Measurements from ENCODE around the gene ARHGAP18.

The ARHGAP18 gene

DNA sequence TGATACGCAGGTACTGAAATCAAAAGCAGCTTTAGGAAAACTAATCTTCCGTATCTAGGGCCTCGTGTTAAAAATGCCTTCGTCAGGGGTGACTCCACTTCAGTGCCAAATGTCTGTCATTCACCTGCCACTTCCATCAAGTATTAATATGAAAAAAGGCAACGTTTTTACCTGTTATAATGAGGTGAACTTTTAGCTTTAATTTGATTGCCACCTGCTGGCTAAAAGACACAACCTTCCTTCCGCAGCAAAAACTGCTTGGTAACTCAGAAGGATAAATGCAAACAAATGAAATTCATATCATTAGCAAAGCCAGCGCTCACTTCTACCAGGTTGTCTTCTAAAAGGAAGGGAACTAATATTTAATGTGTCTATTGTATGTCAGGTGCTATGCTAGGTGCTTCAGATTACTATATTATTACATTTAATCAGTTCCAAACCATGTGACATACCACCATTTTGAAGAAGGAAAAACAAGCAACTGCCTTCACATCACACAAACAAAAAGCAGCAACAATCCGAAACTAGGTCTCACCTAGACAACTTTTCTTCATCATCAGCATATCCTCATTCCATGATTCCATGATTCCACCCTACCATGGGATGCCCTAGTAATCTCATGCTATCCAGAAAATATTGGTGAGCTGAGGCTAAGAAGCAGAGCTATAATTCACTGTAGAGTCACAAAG is 20.6 kb upstream of the ARHGAP18 start:
- Histone ChIP-seq H2AFZ (ENCODE audit: low read length) (peak overlapping the region; percentile 8; the same call in 1 of the 2 replicates), H3K36me3 (replicated peaks; ENCODE audit: insufficient read depth, low read length) (no peaks in the 10 kb centered on the region), H3K4me3 (ENCODE audit: low read length) (no peak overlapping the region), H3K9me3 (replicated peaks; ENCODE audit: insufficient read depth, low read length) (no peaks in the 10 kb centered on the region), H3K9me2 (replicated peaks; ENCODE audit: insufficient read depth, low read length) (no peaks in the 10 kb centered on the region), H3K4me1 (ENCODE audit: low read length) (no peaks in the 10 kb centered on the region; the same call in 1 of the 2 replicates), H3K27me3 (replicated peaks; ENCODE audit: insufficient read depth, low read length) (no peaks in the 10 kb centered on the region), H3K27ac (ENCODE audit: low read length) (no peak overlapping the region), H3K79me2 (ENCODE audit: low read length) (no peaks in the 10 kb centered on the region), H3K4me2 (ENCODE audit: low read depth, low read length) (0 out of 2 replicates have a peak overlapping the region, but pooled peaks have one; percentile 2), H3F3A (ENCODE audit: insufficient read depth, low read length) (no peaks in the 10 kb centered on the region), H4K20me1 (ENCODE audit: insufficient read depth, low read length) (no peaks in the 10 kb centered on the region), H3K9ac (ENCODE audit: low read length) (no peak overlapping the region)
- DNase-seq: peak; percentile 76
- TF ChIP-seq EZH2phosphoT487 (IDR thresholded peaks at IDR 0.05; ENCODE audit: low read length): no peak
- TF ChIP-seq EZH2 (optimal IDR thresholded peaks at IDR 0.05; ENCODE audit: low read depth, low read length): no peak
- TF ChIP-seq CTCF (IDR thresholded peaks at IDR 0.05; ENCODE audit: low read length): peak; percentile 77

DNA sequence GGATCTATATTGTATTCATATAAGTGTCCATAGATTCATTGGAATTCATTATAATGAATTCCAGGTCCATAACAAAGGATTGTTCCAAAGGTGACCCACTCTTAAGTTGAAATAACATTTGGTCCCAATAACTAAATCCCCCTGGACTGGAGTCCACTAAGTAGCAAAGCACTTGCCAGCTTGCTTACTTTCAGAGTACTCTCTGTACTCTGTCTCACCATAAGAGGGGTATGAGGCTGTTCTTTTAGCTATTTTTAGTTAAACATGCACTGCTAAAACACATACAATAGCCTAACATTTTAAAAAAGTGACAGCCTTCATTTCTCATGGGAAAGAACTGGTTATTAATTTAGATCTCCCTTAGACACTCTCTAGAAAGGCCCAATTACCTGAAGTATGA is 16.7 kb upstream of the ARHGAP18 start:
- Histone ChIP-seq H3K36me3 (replicated peaks; ENCODE audit: insufficient read depth, low read length) (no peaks in the 10 kb centered on the region), H3K4me2 (ENCODE audit: low read depth, low read length) (no peak overlapping the region), H3K9me3 (replicated peaks; ENCODE audit: insufficient read depth, low read length) (no peaks in the 10 kb centered on the region), H2AFZ (ENCODE audit: low read length) (no peak overlapping the region), H3K79me2 (ENCODE audit: low read length) (no peaks in the 10 kb centered on the region), H3K9ac (ENCODE audit: low read length) (no peak overlapping the region), H3K4me1 (ENCODE audit: low read length) (no peaks in the 10 kb centered on the region; the same call in 1 of the 2 replicates), H3K4me3 (ENCODE audit: low read length) (no peak overlapping the region), H3K27me3 (replicated peaks; ENCODE audit: insufficient read depth, low read length) (no peaks in the 10 kb centered on the region), H3K27ac (ENCODE audit: low read length) (no peak overlapping the region), H3F3A (ENCODE audit: insufficient read depth, low read length) (no peaks in the 10 kb centered on the region), H3K9me2 (replicated peaks; ENCODE audit: insufficient read depth, low read length) (no peaks in the 10 kb centered on the region), H4K20me1 (ENCODE audit: insufficient read depth, low read length) (no peaks in the 10 kb centered on the region)
- no peak for TF ChIP-seq CTCF (IDR thresholded peaks at IDR 0.05; ENCODE audit: low read length)
- DNase-seq: no peak

GRCh38 chr6:129725341-129725740 is 15.4 kb upstream of the ARHGAP18 start:
- Histone ChIP-seq H3K27ac (ENCODE audit: low read length) (no peak overlapping the region), H4K20me1 (ENCODE audit: insufficient read depth, low read length) (no peaks in the 10 kb centered on the region), H3F3A (ENCODE audit: insufficient read depth, low read length) (no peaks in the 10 kb centered on the region), H3K36me3 (replicated peaks; ENCODE audit: insufficient read depth, low read length) (no peaks in the 10 kb centered on the region), H3K4me2 (ENCODE audit: low read depth, low read length) (no peak overlapping the region), H3K27me3 (replicated peaks; ENCODE audit: insufficient read depth, low read length) (no peaks in the 10 kb centered on the region), H3K9ac (ENCODE audit: low read length) (no peak overlapping the region), H2AFZ (ENCODE audit: low read length) (no peak overlapping the region), H3K79me2 (ENCODE audit: low read length) (no peaks in the 10 kb centered on the region), H3K9me3 (replicated peaks; ENCODE audit: insufficient read depth, low read length) (no peaks in the 10 kb centered on the region), H3K4me1 (ENCODE audit: low read length) (no peaks in the 10 kb centered on the region; the same call in 1 of the 2 replicates), H3K9me2 (replicated peaks; ENCODE audit: insufficient read depth, low read length) (no peaks in the 10 kb centered on the region), H3K4me3 (ENCODE audit: low read length) (no peak overlapping the region)
- DNase-seq: no peak
- no peak for TF ChIP-seq CTCF (IDR thresholded peaks at IDR 0.05; ENCODE audit: low read length)
- TF ChIP-seq EZH2 (optimal IDR thresholded peaks at IDR 0.05; ENCODE audit: low read depth, low read length): no peak
- TF ChIP-seq EZH2phosphoT487 (IDR thresholded peaks at IDR 0.05; ENCODE audit: low read length): no peak
